Progenitor cell of endocrine pancreas (in vitro differentiated cells): ENCODE results near the gene TEX22. TPM values are rescaled to one million over a fixed set of nuclear protein-coding genes. Genes with fewer than 3 reads are reported as not detected.
A peak's percentile ranks its signal among the peaks of the same experiment; 100 is the strongest.

ENCODE experiments used
- DNase-seq: peaks from one replicate; pipeline ENCODE4 v3.0.0; 2021; ENCODE audit warnings: low spot score; ENCODE audit not compliant: unreplicated experiment
- H3K27ac Mint-ChIP-seq: 2 replicates; pipeline ENCODE4 v1.8.0; 2021; ENCODE audit warnings: mild to moderate bottlenecking, moderate library complexity, mixed read lengths
- H3K27me3 Mint-ChIP-seq: 2 replicates; pipeline ENCODE4 v1.8.0; 2021; ENCODE audit warnings: mixed read lengths
- H3K36me3 Mint-ChIP-seq: 2 replicates; pipeline ENCODE4 v1.8.0; 2022; ENCODE audit warnings: mixed read lengths; ENCODE audit not compliant: insufficient read depth
- H3K4me1 Mint-ChIP-seq: 2 replicates; pipeline ENCODE4 v1.8.0; 2021; ENCODE audit warnings: low read depth, mixed read lengths
- H3K4me3 Mint-ChIP-seq: 2 replicates; pipeline ENCODE4 v1.8.0; 2021; ENCODE audit warnings: low read depth, mild to moderate bottlenecking, moderate library complexity, mixed read lengths
- H3K9me3 Mint-ChIP-seq: 2 replicates; pipeline ENCODE4 v1.8.0; 2021; ENCODE audit warnings: low read depth, mixed read lengths
- total RNA-seq: library from RNA; stranded (reverse); gene quantifications from 2 replicates; pipeline ENCODE4 v1.2.1, GENCODE V29; 2021
- TF ChIP-seq, protein P1 (sequence below): fragments of 200-600 bp; sonication (generic); IDR thresholded peaks from one replicate; pipeline ENCODE4 v1.5.0; 2021; ENCODE audit warnings: antibody characterized with exemption, mild to moderate bottlenecking; ENCODE audit not compliant: unreplicated experiment

Gene TEX22
- total RNA-seq, 1 donor from 2014 or later = 2.4 TPM

DNA sequence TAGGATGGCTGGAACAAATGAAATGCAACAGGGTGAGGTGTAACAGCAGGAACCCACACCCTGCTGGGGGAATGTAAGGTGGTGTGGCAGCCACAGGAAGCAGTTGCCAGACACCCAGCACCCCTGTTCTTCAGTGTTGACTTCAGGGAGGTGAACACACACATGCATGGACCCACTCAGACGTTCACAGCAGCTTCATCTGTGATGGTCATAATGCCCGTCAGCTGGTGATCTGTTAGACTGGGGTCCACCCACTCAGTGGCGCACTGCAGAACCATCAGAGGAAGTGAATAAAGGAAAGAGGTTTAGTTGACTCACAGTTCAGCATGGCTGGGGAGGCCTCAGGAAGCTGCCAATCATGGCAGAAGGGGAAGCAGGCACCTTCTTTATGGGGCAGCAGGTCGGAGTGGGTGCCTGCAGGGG, 22.7 kb upstream of the TEX22 start:
- H3K9me3 Mint-ChIP-seq = no peaks in the 10 kb centered on the region
- peaks cover 4% of the 10 kb centered on the region for H3K4me1 Mint-ChIP-seq
- H3K4me3 Mint-ChIP-seq = no peak overlapping the region
- no peak for DNase-seq
- TF ChIP-seq, protein P1, sequence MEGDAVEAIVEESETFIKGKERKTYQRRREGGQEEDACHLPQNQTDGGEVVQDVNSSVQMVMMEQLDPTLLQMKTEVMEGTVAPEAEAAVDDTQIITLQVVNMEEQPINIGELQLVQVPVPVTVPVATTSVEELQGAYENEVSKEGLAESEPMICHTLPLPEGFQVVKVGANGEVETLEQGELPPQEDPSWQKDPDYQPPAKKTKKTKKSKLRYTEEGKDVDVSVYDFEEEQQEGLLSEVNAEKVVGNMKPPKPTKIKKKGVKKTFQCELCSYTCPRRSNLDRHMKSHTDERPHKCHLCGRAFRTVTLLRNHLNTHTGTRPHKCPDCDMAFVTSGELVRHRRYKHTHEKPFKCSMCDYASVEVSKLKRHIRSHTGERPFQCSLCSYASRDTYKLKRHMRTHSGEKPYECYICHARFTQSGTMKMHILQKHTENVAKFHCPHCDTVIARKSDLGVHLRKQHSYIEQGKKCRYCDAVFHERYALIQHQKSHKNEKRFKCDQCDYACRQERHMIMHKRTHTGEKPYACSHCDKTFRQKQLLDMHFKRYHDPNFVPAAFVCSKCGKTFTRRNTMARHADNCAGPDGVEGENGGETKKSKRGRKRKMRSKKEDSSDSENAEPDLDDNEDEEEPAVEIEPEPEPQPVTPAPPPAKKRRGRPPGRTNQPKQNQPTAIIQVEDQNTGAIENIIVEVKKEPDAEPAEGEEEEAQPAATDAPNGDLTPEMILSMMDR = no peak
- H3K27me3 Mint-ChIP-seq = no peaks in the 10 kb centered on the region
- H3K36me3 Mint-ChIP-seq = peaks cover 14% of the 10 kb centered on the region
- H3K27ac Mint-ChIP-seq = peak overlapping the region; percentile 73

DNA sequence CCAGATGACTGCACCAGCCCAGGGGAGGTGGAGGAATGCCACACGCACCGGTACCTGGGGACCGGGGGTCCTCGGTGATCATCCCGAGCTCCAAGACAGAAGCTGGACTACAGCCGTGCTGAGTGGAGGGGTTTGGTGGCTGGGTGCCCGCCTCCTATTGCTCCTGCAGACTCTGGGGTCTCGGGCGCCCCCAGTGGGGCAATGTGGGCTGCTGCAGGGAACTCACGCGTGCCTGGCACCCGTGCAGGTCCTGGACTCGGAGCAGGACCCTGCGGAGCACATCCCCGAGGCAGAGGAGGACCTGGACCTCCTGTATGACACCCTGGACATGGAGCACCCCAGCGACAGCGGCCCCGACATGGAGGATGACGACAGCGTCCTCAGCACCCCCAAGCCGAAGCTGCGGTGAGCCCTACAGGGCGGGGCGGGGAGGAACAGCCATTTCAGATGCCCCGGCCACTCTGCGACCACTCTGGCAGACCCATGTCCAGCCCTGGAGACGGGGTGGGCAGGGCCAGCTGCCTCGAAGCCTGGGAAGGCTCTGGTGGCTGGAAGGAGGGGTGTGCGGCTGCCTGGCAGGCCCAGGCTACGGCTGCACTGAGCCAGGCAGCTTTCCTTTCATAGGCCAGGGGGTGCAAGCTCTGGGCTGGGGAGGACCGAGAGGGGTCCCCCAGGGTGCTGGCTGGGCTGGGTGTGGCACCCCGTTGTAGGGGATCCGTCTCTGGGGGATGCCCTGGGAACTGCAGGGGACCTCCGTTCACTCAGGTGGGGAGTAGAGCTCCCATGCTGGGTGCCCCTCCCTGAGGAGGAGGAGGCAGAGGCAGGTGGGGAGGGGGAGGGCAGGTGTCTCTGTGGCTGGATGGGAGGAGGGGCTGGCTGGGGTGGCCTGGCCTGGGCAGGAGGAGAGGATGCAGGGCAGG, 21.6 kb upstream of the TEX22 start:
- Mint-ChIP-seq H3K4me1 (peaks cover 4% of the 10 kb centered on the region), H3K27me3 (no peaks in the 10 kb centered on the region), H3K9me3 (no peaks in the 10 kb centered on the region), H3K4me3 (no peak overlapping the region), H3K27ac (no peak overlapping the region), H3K36me3 (peaks cover 8% of the 10 kb centered on the region)
- TF ChIP-seq, protein P1 = no peak
- DNase-seq = no peak

DNA sequence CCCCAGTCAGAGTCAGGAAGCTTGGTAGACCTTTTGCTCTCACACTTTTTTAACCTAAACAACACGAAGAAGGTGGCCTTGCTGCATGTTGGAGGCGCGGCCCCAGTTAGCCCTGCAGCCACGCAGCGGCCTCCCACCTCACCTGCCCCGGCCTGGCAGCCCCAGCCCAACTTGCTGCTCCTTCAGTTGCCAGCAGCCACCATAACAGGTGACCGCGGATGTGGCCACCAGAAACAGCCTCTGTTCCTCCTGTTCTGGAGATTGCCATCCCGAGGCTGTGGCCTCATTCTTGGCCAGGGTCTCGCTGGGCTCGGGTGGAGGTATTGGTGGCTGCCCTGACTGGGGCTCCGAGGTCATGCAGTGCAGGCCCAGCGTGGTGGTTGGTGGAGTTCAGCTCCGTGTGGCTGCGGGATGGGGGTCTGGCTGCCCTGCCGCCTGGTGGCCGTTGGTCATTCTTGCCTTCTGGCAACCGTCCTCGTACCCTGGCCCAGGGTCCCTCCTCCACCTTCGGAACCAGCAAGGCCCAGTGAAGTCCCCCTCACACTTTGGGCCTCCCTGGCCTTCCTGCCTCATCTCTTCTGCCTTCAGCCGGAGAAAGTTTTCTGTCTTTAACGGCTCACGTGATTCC, 20.7 kb upstream of the TEX22 start:
- Mint-ChIP-seq H3K4me1 (peaks cover 4% of the 10 kb centered on the region), H3K27ac (peak overlapping the region; percentile 37)

DNA sequence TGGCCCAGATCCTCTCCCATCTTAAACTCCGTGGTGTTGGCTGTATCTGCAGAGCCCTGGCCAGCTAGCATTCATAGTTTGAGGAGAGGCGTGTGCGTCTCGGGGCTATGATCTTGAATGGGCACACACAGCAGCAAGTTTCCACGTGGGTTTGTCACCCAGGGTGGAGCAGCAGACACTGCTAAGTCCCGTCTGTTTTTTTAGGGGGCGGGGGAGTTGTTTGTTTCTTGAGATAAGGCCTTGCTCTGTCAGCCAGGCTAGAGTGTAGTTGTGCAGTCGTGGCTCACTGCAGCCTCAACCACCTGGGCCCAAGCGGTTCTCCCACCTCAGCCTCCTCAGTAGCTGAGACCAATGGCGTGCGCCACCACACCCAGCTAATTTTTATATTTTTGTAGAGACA, 20.1 kb upstream of the TEX22 start:
- peaks cover 7% of the 10 kb centered on the region for H3K36me3 Mint-ChIP-seq
- TF ChIP-seq, protein P1 = no peak
- H3K4me3 Mint-ChIP-seq = no peak overlapping the region
- peak overlapping the region; percentile 37 for H3K27ac Mint-ChIP-seq
- H3K4me1 Mint-ChIP-seq = peaks cover 4% of the 10 kb centered on the region
- no peaks in the 10 kb centered on the region for H3K27me3 Mint-ChIP-seq
- H3K9me3 Mint-ChIP-seq = no peaks in the 10 kb centered on the region
- no peak for DNase-seq

More for the DNA sequence above, 20.7 kb upstream of the TEX22 start:
- H3K27me3 Mint-ChIP-seq = no peaks in the 10 kb centered on the region
- H3K36me3 Mint-ChIP-seq = peaks cover 9% of the 10 kb centered on the region
- H3K4me3 Mint-ChIP-seq = no peak overlapping the region
- DNase-seq = no peak
- TF ChIP-seq, protein P1 = peak; percentile 26
- no peaks in the 10 kb centered on the region for H3K9me3 Mint-ChIP-seq

DNA sequence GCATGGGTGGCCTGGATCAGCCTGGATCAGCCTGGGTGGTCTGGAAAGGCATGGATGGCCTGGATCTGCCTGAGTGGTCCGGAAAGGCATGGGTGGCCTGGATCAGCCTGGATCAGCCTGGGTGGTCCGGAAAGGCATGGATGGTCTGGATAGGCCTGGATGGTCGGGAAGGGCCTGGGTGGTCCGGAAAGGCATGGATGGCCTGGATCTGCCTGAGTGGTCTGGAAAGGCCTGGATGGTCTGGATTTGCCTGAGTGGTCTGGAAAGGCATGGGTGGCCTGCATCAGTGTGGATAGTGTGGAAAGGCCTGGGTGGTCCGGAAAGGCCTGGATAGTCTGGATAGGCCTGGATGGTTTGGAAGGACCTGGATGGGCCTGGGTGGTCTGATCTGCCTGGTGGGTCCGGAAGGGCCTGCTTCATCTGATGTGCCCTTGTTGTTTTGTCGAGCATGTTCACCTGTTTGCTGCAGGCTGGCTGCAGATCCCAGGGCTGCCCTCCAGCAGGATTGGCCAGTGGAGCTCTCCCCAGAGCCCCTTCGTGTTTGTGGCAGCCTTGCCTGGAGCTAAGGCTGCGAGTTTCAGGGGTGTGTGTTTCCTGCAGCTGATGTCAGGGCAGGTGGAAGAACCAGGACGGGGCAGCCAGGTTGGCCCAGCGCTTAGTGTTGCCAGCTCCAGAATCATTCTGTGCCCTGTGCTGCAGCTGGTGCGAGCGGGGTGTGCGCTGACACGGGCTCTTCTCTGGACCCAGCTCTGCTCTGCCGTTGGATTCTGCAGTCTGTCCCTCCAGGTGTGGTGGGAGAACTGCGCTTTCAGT, 19.3 kb upstream of the TEX22 start:
- TF ChIP-seq, protein P1 = no peak
- Mint-ChIP-seq H3K36me3 (peaks cover 6% of the 10 kb centered on the region), H3K4me1 (peaks cover 4% of the 10 kb centered on the region), H3K27ac (no peak overlapping the region), H3K27me3 (no peaks in the 10 kb centered on the region), H3K9me3 (no peaks in the 10 kb centered on the region), H3K4me3 (no peak overlapping the region)
- no peak for DNase-seq
